ENCODE measurements around the gene MIDN.

The MIDN gene

DNA sequence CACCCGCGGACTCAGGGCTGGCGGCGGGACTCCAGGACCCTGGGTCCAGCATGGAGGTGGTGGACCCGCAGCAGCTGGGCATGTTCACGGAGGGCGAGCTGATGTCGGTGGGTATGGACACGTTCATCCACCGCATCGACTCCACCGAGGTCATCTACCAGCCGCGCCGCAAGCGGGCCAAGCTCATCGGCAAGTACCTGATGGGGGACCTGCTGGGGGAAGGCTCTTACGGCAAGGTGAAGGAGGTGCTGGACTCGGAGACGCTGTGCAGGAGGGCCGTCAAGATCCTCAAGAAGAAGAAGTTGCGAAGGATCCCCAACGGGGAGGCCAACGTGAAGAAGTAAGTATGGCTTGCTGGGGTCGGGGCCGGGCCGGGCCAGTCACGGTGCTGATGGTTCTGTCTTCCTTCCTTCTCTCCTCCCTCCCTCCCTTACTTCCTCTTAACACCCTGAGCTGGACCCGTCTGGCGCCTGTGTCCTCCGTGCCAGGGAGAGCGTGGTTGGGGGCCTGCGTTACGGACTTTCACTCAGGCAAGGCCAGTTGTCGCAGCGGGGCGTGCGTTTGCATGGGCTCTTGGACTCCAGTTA is 41.4 kb upstream of the MIDN start (continued):
- no peak for TF ChIP-seq ZNF274 (IDR thresholded peaks at IDR 0.05; ENCODE audit: low read length)
- no peak for TF ChIP-seq ZNF274 (tag by site-specific recombination; IDR thresholded peaks at IDR 0.05; ENCODE audit: borderline replicate concordance)
- TF ChIP-seq ZNF221 (tag by site-specific recombination; IDR thresholded peaks at IDR 0.05; ENCODE audit: borderline replicate concordance) = no peak
- no peak for TF ChIP-seq PRDM2 (tag by site-specific recombination; IDR thresholded peaks at IDR 0.05; ENCODE audit: borderline replicate concordance)
- TF ChIP-seq ZBTB49 (tag by site-specific recombination; IDR thresholded peaks at IDR 0.05; ENCODE audit: low read depth) = no peak
- no peak for TF ChIP-seq ZNF292 (tag by site-specific recombination; IDR thresholded peaks at IDR 0.05; ENCODE audit: borderline replicate concordance, low read depth)
- TF ChIP-seq ZFP69B (tag by site-specific recombination; IDR thresholded peaks at IDR 0.05) = no peak
- TF ChIP-seq ZNF341 (tag by site-specific recombination; IDR thresholded peaks at IDR 0.05; ENCODE audit: low read depth) = peak; percentile 86
- no peak for TF ChIP-seq SCRT1 (tag by site-specific recombination; IDR thresholded peaks at IDR 0.05; ENCODE audit: borderline replicate concordance)
- no peak for TF ChIP-seq ZNF837 (tag by site-specific recombination; IDR thresholded peaks at IDR 0.05)
- TF ChIP-seq HOXC10 (CRISPR knock-in tag; IDR thresholded peaks at IDR 0.05) = no peak
- TF ChIP-seq ZNF514 (tag by site-specific recombination; IDR thresholded peaks at IDR 0.05) = no peak
- TF ChIP-seq ZBTB1 (tag by site-specific recombination; IDR thresholded peaks at IDR 0.05) = no peak
- TF ChIP-seq ZNF792 (tag by site-specific recombination; IDR thresholded peaks at IDR 0.05) = no peak
- no peak for TF ChIP-seq ZNF146 (tag by site-specific recombination; IDR thresholded peaks at IDR 0.05)
- TF ChIP-seq ZNF211 (tag by site-specific recombination; IDR thresholded peaks at IDR 0.05; ENCODE audit: low read depth) = no peak
- no peak for TF ChIP-seq HOXA7 (CRISPR knock-in tag; IDR thresholded peaks at IDR 0.05; ENCODE audit: borderline replicate concordance)
- no peak for TF ChIP-seq GFI1B (tag by site-specific recombination; IDR thresholded peaks at IDR 0.05)
- no peak for TF ChIP-seq HOXD13 (CRISPR knock-in tag; IDR thresholded peaks at IDR 0.05; ENCODE audit: borderline replicate concordance)
- 0 out of 2 replicates have a peak, but pooled peaks have one; percentile 55 for TF ChIP-seq ZNF610 (tag by site-specific recombination; IDR thresholded peaks at IDR 0.05; ENCODE audit: borderline replicate concordance)
- TF ChIP-seq MEIS1 (CRISPR knock-in tag; IDR thresholded peaks at IDR 0.05; ENCODE audit: borderline replicate concordance) = no peak
- TF ChIP-seq BCL11A (tag by site-specific recombination; IDR thresholded peaks at IDR 0.05; ENCODE audit: low read depth) = no peak
- TF ChIP-seq, protein P1, sequence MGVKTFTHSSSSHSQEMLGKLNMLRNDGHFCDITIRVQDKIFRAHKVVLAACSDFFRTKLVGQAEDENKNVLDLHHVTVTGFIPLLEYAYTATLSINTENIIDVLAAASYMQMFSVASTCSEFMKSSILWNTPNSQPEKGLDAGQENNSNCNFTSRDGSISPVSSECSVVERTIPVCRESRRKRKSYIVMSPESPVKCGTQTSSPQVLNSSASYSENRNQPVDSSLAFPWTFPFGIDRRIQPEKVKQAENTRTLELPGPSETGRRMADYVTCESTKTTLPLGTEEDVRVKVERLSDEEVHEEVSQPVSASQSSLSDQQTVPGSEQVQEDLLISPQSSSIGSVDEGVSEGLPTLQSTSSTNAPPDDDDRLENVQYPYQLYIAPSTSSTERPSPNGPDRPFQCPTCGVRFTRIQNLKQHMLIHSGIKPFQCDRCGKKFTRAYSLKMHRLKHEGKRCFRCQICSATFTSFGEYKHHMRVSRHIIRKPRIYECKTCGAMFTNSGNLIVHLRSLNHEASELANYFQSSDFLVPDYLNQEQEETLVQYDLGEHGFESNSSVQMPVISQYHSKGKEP (tag by site-specific recombination; IDR thresholded peaks at IDR 0.05) = no peak
- TF ChIP-seq, protein P2, sequence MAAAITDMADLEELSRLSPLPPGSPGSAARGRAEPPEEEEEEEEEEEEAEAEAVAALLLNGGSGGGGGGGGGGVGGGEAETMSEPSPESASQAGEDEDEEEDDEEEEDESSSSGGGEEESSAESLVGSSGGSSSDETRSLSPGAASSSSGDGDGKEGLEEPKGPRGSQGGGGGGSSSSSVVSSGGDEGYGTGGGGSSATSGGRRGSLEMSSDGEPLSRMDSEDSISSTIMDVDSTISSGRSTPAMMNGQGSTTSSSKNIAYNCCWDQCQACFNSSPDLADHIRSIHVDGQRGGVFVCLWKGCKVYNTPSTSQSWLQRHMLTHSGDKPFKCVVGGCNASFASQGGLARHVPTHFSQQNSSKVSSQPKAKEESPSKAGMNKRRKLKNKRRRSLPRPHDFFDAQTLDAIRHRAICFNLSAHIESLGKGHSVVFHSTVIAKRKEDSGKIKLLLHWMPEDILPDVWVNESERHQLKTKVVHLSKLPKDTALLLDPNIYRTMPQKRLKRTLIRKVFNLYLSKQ (tag by site-specific recombination; IDR thresholded peaks at IDR 0.05; ENCODE audit: borderline replicate concordance) = no peak
- no peak for TF ChIP-seq ZFP41 (tag by site-specific recombination; IDR thresholded peaks at IDR 0.05; ENCODE audit: borderline replicate concordance)
- TF ChIP-seq, protein P3, sequence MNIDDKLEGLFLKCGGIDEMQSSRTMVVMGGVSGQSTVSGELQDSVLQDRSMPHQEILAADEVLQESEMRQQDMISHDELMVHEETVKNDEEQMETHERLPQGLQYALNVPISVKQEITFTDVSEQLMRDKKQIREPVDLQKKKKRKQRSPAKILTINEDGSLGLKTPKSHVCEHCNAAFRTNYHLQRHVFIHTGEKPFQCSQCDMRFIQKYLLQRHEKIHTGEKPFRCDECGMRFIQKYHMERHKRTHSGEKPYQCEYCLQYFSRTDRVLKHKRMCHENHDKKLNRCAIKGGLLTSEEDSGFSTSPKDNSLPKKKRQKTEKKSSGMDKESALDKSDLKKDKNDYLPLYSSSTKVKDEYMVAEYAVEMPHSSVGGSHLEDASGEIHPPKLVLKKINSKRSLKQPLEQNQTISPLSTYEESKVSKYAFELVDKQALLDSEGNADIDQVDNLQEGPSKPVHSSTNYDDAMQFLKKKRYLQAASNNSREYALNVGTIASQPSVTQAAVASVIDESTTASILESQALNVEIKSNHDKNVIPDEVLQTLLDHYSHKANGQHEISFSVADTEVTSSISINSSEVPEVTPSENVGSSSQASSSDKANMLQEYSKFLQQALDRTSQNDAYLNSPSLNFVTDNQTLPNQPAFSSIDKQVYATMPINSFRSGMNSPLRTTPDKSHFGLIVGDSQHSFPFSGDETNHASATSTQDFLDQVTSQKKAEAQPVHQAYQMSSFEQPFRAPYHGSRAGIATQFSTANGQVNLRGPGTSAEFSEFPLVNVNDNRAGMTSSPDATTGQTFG (tag by site-specific recombination; IDR thresholded peaks at IDR 0.05; ENCODE audit: borderline replicate concordance) = no peak
